Mucosa of rectum (tissue), 2 donors: Measurements from ENCODE around the gene TRMO.

Experiments
- H3K27ac ChIP-seq, 2 donors: one replicate each; pipeline ENCODE4 v1.7.0; 2013; ENCODE audit warnings: inconsistent platforms in 2 of 2, low read depth in 2 of 2, low read length in 2 of 2
- H3K27me3 ChIP-seq, 2 donors: one replicate each; pipeline ENCODE4 v1.7.0; 2013; ENCODE audit warnings: low read length in 2 of 2; ENCODE audit not compliant: control insufficient read depth in 2 of 2, insufficient read depth in 2 of 2
- H3K36me3 ChIP-seq, 2 donors: one replicate each; pipeline ENCODE4 v1.7.0; 2013; ENCODE audit warnings: low read length in 2 of 2; ENCODE audit not compliant: control insufficient read depth in 2 of 2, insufficient read depth in 2 of 2
- H3K4me1 ChIP-seq, 2 donors: one replicate each; pipeline ENCODE4 v1.7.0; 2013; ENCODE audit warnings: low read length in 2 of 2, mild to moderate bottlenecking in 1 of 2; ENCODE audit not compliant: control insufficient read depth in 2 of 2, insufficient read depth in 2 of 2
- H3K4me3 ChIP-seq, 2 donors: one replicate each; pipeline ENCODE4 v1.7.0; 2013; ENCODE audit warnings: low read length in 2 of 2
- H3K9ac ChIP-seq, 2 donors: one replicate each; pipeline ENCODE4 v1.7.0; 2013; ENCODE audit warnings: low read length in 2 of 2, low read depth in 1 of 2, mild to moderate bottlenecking in 1 of 2
- H3K9me3 ChIP-seq, 2 donors: one replicate each; pipeline ENCODE4 v1.7.0; 2013; ENCODE audit warnings: low read length in 2 of 2; ENCODE audit not compliant: control insufficient read depth in 2 of 2
- donor health status: healthy.
- donor health status: Normal muscosa, but diverticular disease.

Gene TRMO

DNA sequence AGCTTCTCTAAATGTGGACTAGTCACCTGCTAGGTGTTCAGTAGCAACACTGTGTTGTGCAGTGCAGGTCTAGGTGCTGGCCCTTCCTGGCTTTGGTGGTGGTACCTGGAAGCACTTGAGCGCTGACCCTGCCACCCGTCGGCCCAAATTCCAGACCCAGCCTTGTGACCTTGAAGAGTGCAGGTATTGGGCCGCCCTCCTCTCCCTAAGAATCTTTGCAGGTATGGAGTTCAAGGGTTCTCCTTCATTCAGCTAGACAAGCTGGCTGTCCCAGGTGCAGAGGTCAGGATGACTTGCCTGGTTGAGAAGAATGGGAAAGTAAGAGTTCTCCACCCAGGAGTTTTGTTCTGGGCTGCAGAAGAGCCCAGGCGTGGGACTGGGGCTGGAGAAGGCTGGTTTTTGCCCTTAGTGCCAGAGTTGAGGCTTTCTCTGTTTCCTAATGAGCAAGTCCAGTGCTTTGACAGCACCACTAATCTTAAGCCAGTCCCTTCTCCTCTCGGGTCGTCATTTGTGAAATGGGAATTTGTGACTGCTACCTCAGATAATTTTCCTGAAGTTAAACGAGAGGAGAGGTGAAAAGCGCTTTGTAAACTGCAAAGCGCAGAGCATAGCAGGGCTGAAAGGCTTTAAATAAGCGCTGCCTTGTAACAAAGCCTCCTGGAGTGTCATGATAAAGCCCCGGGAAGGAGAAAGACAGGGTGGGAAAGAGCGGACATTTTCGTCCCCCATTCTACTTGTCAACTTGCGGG lies 65.3 kb downstream of the TRMO start:
- H3K27me3 ChIP-seq, result peaks cover 64 to 65% of the 10 kb centered on the region in 2 donors
- no peak overlapping the region for H3K4me3 ChIP-seq
- H3K36me3 ChIP-seq, result no peaks in the 10 kb centered on the region
- H3K9me3 ChIP-seq, result no peaks in the 10 kb centered on the region
- H3K27ac ChIP-seq, result no peak overlapping the region
- H3K4me1 ChIP-seq, result peaks cover 0 to 4% of the 10 kb centered on the region in 2 donors
- H3K9ac ChIP-seq, result no peak overlapping the region

- H3K4me1 ChIP-seq, result peaks cover 0 to 4% of the 10 kb centered on the region in 2 donors
- no peak overlapping the region for H3K4me3 ChIP-seq
- H3K27me3 ChIP-seq, result peaks cover 69 to 71% of the 10 kb centered on the region in 2 donors
- H3K9me3 ChIP-seq, result no peaks in the 10 kb centered on the region
- H3K27ac ChIP-seq, result no peak overlapping the region
- H3K36me3 ChIP-seq, result no peaks in the 10 kb centered on the region
- no peak overlapping the region for H3K9ac ChIP-seq
These were observed 66.4 kb downstream of the TRMO start for GRCh38 chr9:97855899-97856298.

- Histone ChIP-seq H3K9me3 (no peaks in the 10 kb centered on the region), H3K27ac (no peak overlapping the region), H3K4me1 (peaks cover 0 to 4% of the 10 kb centered on the region in 2 donors), H3K27me3 (peaks cover 65 to 68% of the 10 kb centered on the region in 2 donors), H3K4me3 (no peak overlapping the region), H3K9ac (no peak overlapping the region), H3K36me3 (no peaks in the 10 kb centered on the region)
These were observed 66.8 kb downstream of the TRMO start for GRCh38 chr9:97855486-97855875.

DNA sequence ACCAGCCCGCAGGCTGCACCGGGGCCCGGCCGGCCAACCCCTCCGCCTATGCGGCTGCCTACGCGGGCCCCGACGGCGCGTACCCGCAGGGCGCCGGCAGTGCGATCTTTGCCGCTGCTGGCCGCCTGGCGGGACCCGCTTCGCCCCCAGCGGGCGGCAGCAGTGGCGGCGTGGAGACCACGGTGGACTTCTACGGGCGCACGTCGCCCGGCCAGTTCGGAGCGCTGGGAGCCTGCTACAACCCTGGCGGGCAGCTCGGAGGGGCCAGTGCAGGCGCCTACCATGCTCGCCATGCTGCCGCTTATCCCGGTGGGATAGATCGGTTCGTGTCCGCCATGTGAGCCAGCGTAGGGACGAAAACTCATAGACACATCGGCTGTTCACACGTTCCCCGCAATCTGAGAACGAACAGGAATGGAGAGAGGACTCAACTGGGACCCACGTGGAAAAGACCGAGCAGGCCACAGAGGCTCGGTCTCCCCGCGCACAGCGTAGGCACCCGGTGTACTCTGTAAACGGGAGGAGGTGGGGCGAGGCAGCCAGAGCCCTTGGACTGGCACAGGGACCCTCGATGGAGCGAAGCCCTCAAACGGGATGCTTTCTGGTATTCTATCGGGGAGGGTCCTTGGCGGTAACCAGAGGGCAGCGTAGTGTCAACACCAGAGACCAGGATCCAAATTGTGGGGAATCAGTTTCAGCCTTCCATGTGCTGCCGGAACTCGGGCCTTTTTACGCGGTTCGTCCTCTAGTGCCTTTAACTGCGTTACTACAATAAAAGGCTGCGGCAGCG lies 67.4 kb downstream of the TRMO start:
- no peaks in the 10 kb centered on the region for H3K9me3 ChIP-seq
- no peak overlapping the region for H3K4me3 ChIP-seq
- H3K27ac ChIP-seq, result no peak overlapping the region
- H3K27me3 ChIP-seq, result peaks cover 63 to 68% of the 10 kb centered on the region in 2 donors
- H3K4me1 ChIP-seq, result peaks cover 0 to 4% of the 10 kb centered on the region in 2 donors
- H3K36me3 ChIP-seq, result no peaks in the 10 kb centered on the region
- H3K9ac ChIP-seq, result no peak overlapping the region
